ENCODE results near the gene GOLGA5. TPM values are rescaled to one million over a fixed set of nuclear protein-coding genes. Genes with fewer than 3 reads are reported as not detected.

The GOLGA5 gene
- total and polyA plus RNA-seq, 2 of the 13 experiments (the other 11 are each of a cell fraction or from before 2014, with no cell fraction given) = 31.0 to 40.0 TPM

DNA sequence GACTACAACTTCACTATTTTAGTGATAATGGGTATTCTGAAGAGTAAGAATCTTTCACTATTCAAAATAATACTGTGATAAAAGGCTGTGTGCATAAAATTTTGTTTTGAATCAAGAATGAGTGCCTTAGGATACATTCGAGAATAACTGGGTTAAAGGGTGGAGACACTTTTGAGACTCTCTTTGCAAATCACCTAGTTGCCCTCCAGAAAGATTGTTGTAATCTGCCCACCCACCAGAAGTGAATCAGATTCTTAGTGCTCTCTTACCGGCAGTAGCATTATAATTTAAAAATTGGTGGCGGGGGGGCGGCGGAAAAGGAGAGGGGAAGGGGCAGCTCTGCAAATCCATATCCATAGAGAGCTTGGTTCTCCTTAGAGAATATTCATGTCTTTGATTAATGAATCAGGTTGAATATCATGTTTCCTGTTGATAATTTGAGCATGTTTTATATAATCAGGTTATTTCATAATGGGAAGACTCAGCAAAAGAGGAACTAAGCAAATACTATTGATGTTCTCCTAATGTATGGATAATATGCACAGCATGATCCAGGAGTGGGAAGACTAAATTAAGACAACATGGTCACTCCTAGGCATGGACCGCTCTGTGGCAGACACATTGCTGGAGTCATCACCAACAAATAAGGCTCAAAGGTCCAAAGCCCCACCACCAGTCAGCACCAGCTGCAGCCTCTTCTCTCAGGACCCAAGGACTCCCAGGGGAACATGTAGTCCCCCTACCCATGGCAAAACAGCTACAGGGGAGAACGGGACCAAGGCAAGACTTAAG, 66.1 kb downstream of the GOLGA5 start:
- no peak overlapping the region for H3K4me2 ChIP-seq (ENCODE audit: low read depth, low read length)
- WGBS (ENCODE audit: low lambda C conversion rate) = 77% methylated on average over 6 of the region's 7 CpGs
- peaks cover 28% of the 10 kb centered on the region for H3K4me1 ChIP-seq (ENCODE audit: insufficient read depth, low read length)
- no peaks in the 10 kb centered on the region for H3K36me3 ChIP-seq (replicated peaks in 1 of 2; ENCODE audit: control insufficient read depth in 1 of 2, insufficient read depth in 2 of 2, low read length in 2 of 2)
- ChIA-PET POLR2A (no interaction called here), CTCF (ENCODE audit: low intra/inter-chr PET ratio, low total read pairs) (no interaction called here)
- in situ Hi-C loops (cut with HindIII; ENCODE audit: extremely low pct_ligation_motif_present, low pct_unique_long_range_greater_than_20kb) (no loop called here), intact Hi-C loops (cut with micrococcal nuclease; ENCODE audit: unreplicated experiment) (no loop called here)
- TF ChIP-seq NR3C1 (CRISPR knock-in tag; IDR thresholded peaks at IDR 0.05) = no peak
- no peak for TF ChIP-seq ZNF761 (CRISPR knock-in tag; conservative IDR thresholded peaks at IDR 0.05)
- TF ChIP-seq ZNF83 (CRISPR knock-in tag; IDR thresholded peaks at IDR 0.05; ENCODE audit: borderline replicate concordance) = no peak
- no peak for TF ChIP-seq ARNT2 (CRISPR knock-in tag; IDR thresholded peaks at IDR 0.05; ENCODE audit: low read depth)
- no peak for TF ChIP-seq RXRA (CRISPR knock-in tag; IDR thresholded peaks at IDR 0.05)
- TF ChIP-seq ZNF782 (CRISPR knock-in tag; IDR thresholded peaks at IDR 0.05; ENCODE audit: borderline replicate concordance) = no peak
- TF ChIP-seq, protein P1, sequence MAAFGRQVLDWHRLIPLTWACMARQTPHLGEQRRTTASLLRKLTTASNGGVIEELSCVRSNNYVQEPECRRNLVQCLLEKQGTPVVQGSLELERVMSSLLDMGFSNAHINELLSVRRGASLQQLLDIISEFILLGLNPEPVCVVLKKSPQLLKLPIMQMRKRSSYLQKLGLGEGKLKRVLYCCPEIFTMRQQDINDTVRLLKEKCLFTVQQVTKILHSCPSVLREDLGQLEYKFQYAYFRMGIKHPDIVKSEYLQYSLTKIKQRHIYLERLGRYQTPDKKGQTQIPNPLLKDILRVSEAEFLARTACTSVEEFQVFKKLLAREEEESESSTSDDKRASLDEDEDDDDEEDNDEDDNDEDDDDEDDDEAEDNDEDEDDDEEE (CRISPR knock-in tag; IDR thresholded peaks at IDR 0.05) = no peak
- TF ChIP-seq ZFP36L1 (CRISPR knock-in tag; IDR thresholded peaks at IDR 0.05) = no peak
- no peaks in the 10 kb centered on the region for H3K27me3 ChIP-seq (ENCODE audit: control insufficient read depth in 1 of 2, insufficient read depth in 2 of 2, low read length in 2 of 2)
- no peaks in the 10 kb centered on the region for H4K20me1 ChIP-seq (ENCODE audit: insufficient read depth, low read length)
- no peak for ATAC-seq
- no peak for FAIRE-seq
- no peaks in the 10 kb centered on the region for H3K9me3 ChIP-seq (ENCODE audit: low read length)
- no TSS peak for BruUV-seq (replicated peaks)
- H3K9ac ChIP-seq (ENCODE audit: insufficient read depth, low read depth, low read length) = no peak overlapping the region
- H2AFZ ChIP-seq (ENCODE audit: low read length) = no peak overlapping the region
- H3K4me3 ChIP-seq (replicated peaks in 1 of 3; ENCODE audit: insufficient read depth in 1 of 3, low read depth in 2 of 3, low read length in 3 of 3) = no peak overlapping the region
- no peak for DNase-seq (ENCODE audit: low spot score)
- H3K27ac ChIP-seq (ENCODE audit: extremely low read length, insufficient read depth, low read length) = no peak overlapping the region
- H3K79me2 ChIP-seq (ENCODE audit: insufficient read depth, low read length) = no peaks in the 10 kb centered on the region

Measured in HepG2 (cell line).